CD4-positive, alpha-beta memory T cell (primary cell): Measurements from ENCODE around the gene SRPK2. TPM values are rescaled to one million over a fixed set of nuclear protein-coding genes. Genes with fewer than 3 reads are reported as not detected.
"Not testable (repeated sequence)": the region's sequence is repeated elsewhere in the genome, so short reads cannot be mapped to it uniquely, and the experiment has no call there.

ENCODE experiments used
- CTCF ChIA-PET: fragments of 350-600 bp; sonication (Branson Sonifier 250); formaldehyde crosslinking; loops from one replicate; lab custom pipeline; 2021; ENCODE audit warnings: inconsistent platforms; ENCODE audit not compliant: partially characterized antibody; lab: Charles Lee
- POLR2A ChIA-PET: fragments of 350-600 bp; sonication (Branson Sonifier 250); formaldehyde crosslinking; loops from one replicate; lab custom pipeline; 2021; ENCODE audit not compliant: partially characterized antibody; lab: Charles Lee
- DNase-seq, 5 donors: peaks; one replicate each; pipeline versions ENCODE4 v3.0.0 to v3.0.0-alpha.2; 2020 to 2022; ENCODE audit warnings: mixed read lengths in 1 of 5
- H3K27ac ChIP-seq: one replicate; pipeline ENCODE4 v1.7.0; 2013; ENCODE audit warnings: low read depth, low read length
- H3K27me3 ChIP-seq: 2 replicates; pipeline ENCODE4 v1.7.0; 2013; ENCODE audit warnings: mild to moderate bottlenecking, low read length, moderate library complexity; ENCODE audit not compliant: insufficient read depth
- H3K36me3 ChIP-seq: 2 replicates; pipeline ENCODE4 v1.7.0; 2013; ENCODE audit warnings: mild to moderate bottlenecking, low read length, moderate library complexity; ENCODE audit not compliant: insufficient read depth
- H3K4me1 ChIP-seq: 2 replicates; pipeline ENCODE4 v1.7.0; 2013; ENCODE audit warnings: mild to moderate bottlenecking, low read length, moderate library complexity; ENCODE audit not compliant: insufficient read depth
- H3K4me3 ChIP-seq, 2 donors: one replicate each; pipeline ENCODE4 v1.7.0; 2013; ENCODE audit warnings: low read length in 2 of 2, mild to moderate bottlenecking in 1 of 2
- H3K9me3 ChIP-seq, 2 donors: one replicate each; pipeline ENCODE4 v1.7.0; 2013; ENCODE audit warnings: low read length in 2 of 2, control low read depth in 1 of 2; ENCODE audit not compliant: control insufficient read depth in 1 of 2
- H3K27ac Mint-ChIP-seq, 7 donors: one replicate each; pipeline ENCODE4 v1.8.0; 2020 to 2021; ENCODE audit warnings: mixed read lengths in 7 of 7, mild to moderate bottlenecking in 6 of 7, inconsistent platforms in 3 of 7, moderate library complexity in 3 of 7
- H3K27me3 Mint-ChIP-seq, 2 donors: one replicate each; pipeline ENCODE4 v1.8.0; 2020 to 2021; ENCODE audit warnings: mixed read lengths in 2 of 2
- H3K36me3 Mint-ChIP-seq, 2 donors: one replicate each; pipeline ENCODE4 v1.8.0; 2020 to 2021; ENCODE audit warnings: mixed read lengths in 2 of 2, inconsistent platforms in 1 of 2, mild to moderate bottlenecking in 1 of 2
- H3K4me1 Mint-ChIP-seq, 4 donors: one replicate each; pipeline ENCODE4 v1.8.0; 2020 to 2021; ENCODE audit warnings: mixed read lengths in 4 of 4, mild to moderate bottlenecking in 1 of 4
- H3K4me3 Mint-ChIP-seq, 8 donors: one replicate each; pipeline ENCODE4 v1.8.0; 2020 to 2021; ENCODE audit warnings: mixed read lengths in 8 of 8, mild to moderate bottlenecking in 7 of 8, moderate library complexity in 6 of 8, inconsistent platforms in 3 of 8
- H3K9me3 Mint-ChIP-seq, 8 donors: one replicate each; pipeline ENCODE4 v1.8.0; 2020 to 2021; ENCODE audit warnings: mixed read lengths in 8 of 8, mild to moderate bottlenecking in 5 of 8, inconsistent platforms in 3 of 8, moderate library complexity in 1 of 8
- intact Hi-C: fragments of 100-400 bp; cut with micrococcal nuclease; formaldehyde crosslinking; loops from one replicate; pipeline ENCODE4 v1.15.1; 2023
- polyA plus RNA-seq, 2 donors: library from polyadenylated mRNA; unstranded; fragments of 300-500 nt; fragmentation: Illumina TruSeq; gene quantifications; one replicate each; pipeline ENCODE4 v1.2.3, GENCODE V29; 2021
- total RNA-seq, 2 experiments: library from RNA; stranded (reverse); gene quantifications; one replicate each; pipeline ENCODE4 v1.2.3, GENCODE V29; 2021

Gene SRPK2
- total and polyA plus RNA-seq, 4 experiments from 2014 or later, result 36.0 to 55.2 (median 51.7) TPM

GRCh38 chr7:105195891-105196290 is 192.8 kb downstream of the SRPK2 start:
- H3K4me1 ChIP-seq, result no peaks in the 10 kb centered on the region
- intact Hi-C loops, result no loop called here
- H3K36me3 Mint-ChIP-seq, result peaks cover 25 to 34% of the 10 kb centered on the region in 2 donors
- no peak overlapping the region for H3K4me3 Mint-ChIP-seq
- ChIA-PET CTCF (no interaction called here), POLR2A (no interaction called here)
- no peaks in the 10 kb centered on the region for H3K27me3 Mint-ChIP-seq
- no peak overlapping the region for H3K27ac ChIP-seq
- H3K27ac Mint-ChIP-seq, result peak overlapping the region in 1 of 7 donors; percentile 51
- no peak overlapping the region for H3K4me3 ChIP-seq
- no peaks in the 10 kb centered on the region for H3K9me3 Mint-ChIP-seq
- peaks cover 4 to 22% (median 14%) of the 10 kb centered on the region in 4 donors for H3K4me1 Mint-ChIP-seq
- H3K27me3 ChIP-seq, result no peaks in the 10 kb centered on the region
- DNase-seq, result no peak
- no peaks in the 10 kb centered on the region for H3K36me3 ChIP-seq
- no peaks in the 10 kb centered on the region for H3K9me3 ChIP-seq

- Mint-ChIP-seq H3K36me3 (peaks cover 20 to 29% of the 10 kb centered on the region in 2 donors), H3K4me1 (peaks cover 9 to 24% (median 18%) of the 10 kb centered on the region in 4 donors)
- CTCF ChIA-PET, H3K27me3 Mint-ChIP-seq, POLR2A ChIA-PET, H3K9me3 Mint-ChIP-seq, H3K27ac ChIP-seq, intact Hi-C loops, H3K36me3 ChIP-seq, H3K4me1 ChIP-seq, H3K4me3 Mint-ChIP-seq, DNase-seq, H3K27me3 ChIP-seq, H3K4me3 ChIP-seq, H3K9me3 ChIP-seq, H3K27ac Mint-ChIP-seq: not testable (repeated sequence)
Observed at GRCh38 chr7:105194959-105195358, 193.8 kb downstream of the SRPK2 start.

- H3K4me1 Mint-ChIP-seq, result peaks cover 18 to 36% (median 22%) of the 10 kb centered on the region in 4 donors
- H3K4me3 Mint-ChIP-seq, result no peak overlapping the region
- no peak overlapping the region for H3K27ac ChIP-seq
- no peaks in the 10 kb centered on the region for H3K4me1 ChIP-seq
- no peaks in the 10 kb centered on the region for H3K36me3 ChIP-seq
- H3K4me3 ChIP-seq, result no peak overlapping the region
- H3K27me3 ChIP-seq, result no peaks in the 10 kb centered on the region
- POLR2A ChIA-PET, result interaction anchor here (0.6 to 0.7 kb wide), 2 partner anchors 119 to 684 kb away, joined by 3 to 5 read pairs; no protein-coding TSS in a partner anchor
- intact Hi-C loops, result no loop called here
- H3K9me3 Mint-ChIP-seq, result no peaks in the 10 kb centered on the region
- H3K36me3 Mint-ChIP-seq, result peaks cover 9 to 36% of the 10 kb centered on the region in 2 donors
- no peaks in the 10 kb centered on the region for H3K27me3 Mint-ChIP-seq
- H3K27ac Mint-ChIP-seq, result no peak overlapping the region
- CTCF ChIA-PET, result interaction anchor here (1.0 kb wide), 1 partner anchor 208 kb away, joined by 4 read pairs; no protein-coding TSS in a partner anchor
- no peaks in the 10 kb centered on the region for H3K9me3 ChIP-seq
- no peak for DNase-seq
Observed at GRCh38 chr7:105191331-105191730, 197.4 kb downstream of the SRPK2 start.

GRCh38 chr7:105189859-105190492 is 198.7 kb downstream of the SRPK2 start:
- intact Hi-C loops, result no loop called here
- Histone ChIP-seq H3K9me3 (no peaks in the 10 kb centered on the region), H3K27ac (no peak overlapping the region), H3K4me1 (no peaks in the 10 kb centered on the region), H3K36me3 (no peaks in the 10 kb centered on the region), H3K27me3 (no peaks in the 10 kb centered on the region), H3K4me3 (no peak overlapping the region)
- no peaks in the 10 kb centered on the region for H3K9me3 Mint-ChIP-seq
- ChIA-PET CTCF (interaction anchor here (0.6 kb wide), 1 partner anchor 88 kb away, joined by 3 read pairs; no protein-coding TSS in a partner anchor), POLR2A (no interaction called here)
- no peaks in the 10 kb centered on the region for H3K27me3 Mint-ChIP-seq
- H3K36me3 Mint-ChIP-seq, result peaks cover 7 to 33% of the 10 kb centered on the region in 2 donors
- no peak overlapping the region for H3K4me3 Mint-ChIP-seq
- H3K4me1 Mint-ChIP-seq, result peaks cover 18 to 32% (median 23%) of the 10 kb centered on the region in 4 donors
- DNase-seq, result no peak
- peak overlapping the region in 2 of 7 donors; percentile 62 to 66 for H3K27ac Mint-ChIP-seq

- POLR2A ChIA-PET, result no interaction called here
- intact Hi-C loops, result no loop called here
Observed at GRCh38 chr7:105188201-105188600, 200.5 kb downstream of the SRPK2 start.

GRCh38 chr7:105187302-105188169 is 201.2 kb downstream of the SRPK2 start:
- intact Hi-C loops, result no loop called here
- no peak overlapping the region for H3K4me3 ChIP-seq
- no peaks in the 10 kb centered on the region for H3K27me3 Mint-ChIP-seq
- ChIA-PET CTCF (no interaction called here), POLR2A (no interaction called here)
- H3K27ac Mint-ChIP-seq, result peak overlapping the region in 4 of 7 donors; percentile 27 to 70 (median 30)
- DNase-seq, result no peak
- no peaks in the 10 kb centered on the region for H3K27me3 ChIP-seq
- H3K36me3 Mint-ChIP-seq, result peaks cover 7 to 17% of the 10 kb centered on the region in 2 donors
- H3K9me3 ChIP-seq, result no peaks in the 10 kb centered on the region
- H3K4me1 Mint-ChIP-seq, result peaks cover 14 to 32% (median 22%) of the 10 kb centered on the region in 4 donors
- H3K36me3 ChIP-seq, result no peaks in the 10 kb centered on the region
- H3K27ac ChIP-seq, result no peak overlapping the region
- H3K4me1 ChIP-seq, result no peaks in the 10 kb centered on the region
- H3K9me3 Mint-ChIP-seq, result no peaks in the 10 kb centered on the region
- no peak overlapping the region for H3K4me3 Mint-ChIP-seq

More at GRCh38 chr7:105188201-105188600, 200.5 kb downstream of the SRPK2 start:
- Histone ChIP-seq H3K27me3 (no peaks in the 10 kb centered on the region), H3K4me3 (no peak overlapping the region), H3K9me3 (no peaks in the 10 kb centered on the region), H3K27ac (no peak overlapping the region), H3K36me3 (no peaks in the 10 kb centered on the region), H3K4me1 (no peaks in the 10 kb centered on the region)
- CTCF ChIA-PET, result no interaction called here
- H3K4me1 Mint-ChIP-seq, result peaks cover 15 to 32% (median 22%) of the 10 kb centered on the region in 4 donors
- no peaks in the 10 kb centered on the region for H3K27me3 Mint-ChIP-seq
- DNase-seq, result no peak
- no peak overlapping the region for H3K4me3 Mint-ChIP-seq
- H3K9me3 Mint-ChIP-seq, result no peaks in the 10 kb centered on the region
- H3K27ac Mint-ChIP-seq, result peak overlapping the region in 2 of 7 donors; percentile 30 to 61
- peaks cover 7 to 22% of the 10 kb centered on the region in 2 donors for H3K36me3 Mint-ChIP-seq
